ENCODE results near the gene PCED1B. TPM values are rescaled to one million over a fixed set of nuclear protein-coding genes. Genes with fewer than 3 reads are reported as not detected.

The PCED1B gene
- total RNA-seq, 3 donors from 2014 or later = 1.6 to 6.2 (median 5.1) TPM

GRCh38 chr12:47270782-47271664 lies 191.6 kb downstream of the PCED1B start:
- no peaks in the 10 kb centered on the region for H3K27me3 ChIP-seq
- TF ChIP-seq POLR2A (IDR thresholded peaks at IDR 0.05) = no peak
- TF ChIP-seq, protein P1, sequence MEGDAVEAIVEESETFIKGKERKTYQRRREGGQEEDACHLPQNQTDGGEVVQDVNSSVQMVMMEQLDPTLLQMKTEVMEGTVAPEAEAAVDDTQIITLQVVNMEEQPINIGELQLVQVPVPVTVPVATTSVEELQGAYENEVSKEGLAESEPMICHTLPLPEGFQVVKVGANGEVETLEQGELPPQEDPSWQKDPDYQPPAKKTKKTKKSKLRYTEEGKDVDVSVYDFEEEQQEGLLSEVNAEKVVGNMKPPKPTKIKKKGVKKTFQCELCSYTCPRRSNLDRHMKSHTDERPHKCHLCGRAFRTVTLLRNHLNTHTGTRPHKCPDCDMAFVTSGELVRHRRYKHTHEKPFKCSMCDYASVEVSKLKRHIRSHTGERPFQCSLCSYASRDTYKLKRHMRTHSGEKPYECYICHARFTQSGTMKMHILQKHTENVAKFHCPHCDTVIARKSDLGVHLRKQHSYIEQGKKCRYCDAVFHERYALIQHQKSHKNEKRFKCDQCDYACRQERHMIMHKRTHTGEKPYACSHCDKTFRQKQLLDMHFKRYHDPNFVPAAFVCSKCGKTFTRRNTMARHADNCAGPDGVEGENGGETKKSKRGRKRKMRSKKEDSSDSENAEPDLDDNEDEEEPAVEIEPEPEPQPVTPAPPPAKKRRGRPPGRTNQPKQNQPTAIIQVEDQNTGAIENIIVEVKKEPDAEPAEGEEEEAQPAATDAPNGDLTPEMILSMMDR (IDR thresholded peaks at IDR 0.05) = no peak
- TF ChIP-seq POLR2AphosphoS5 (IDR thresholded peaks at IDR 0.05) = no peak

GRCh38 chr12:47271800-47272239 lies 192.4 kb downstream of the PCED1B start:
- Histone ChIP-seq H3K4me1 (peaks cover 0 to 2% of the 10 kb centered on the region in 2 donors), H3K27me3 (no peaks in the 10 kb centered on the region), H3K4me3 (no peak overlapping the region), H3K27ac (peak overlapping the region; percentile 53 to 72), H3K36me3 (no peaks in the 10 kb centered on the region), H3K9me3 (no peaks in the 10 kb centered on the region)
- intact Hi-C loops (cut with DNase I; ENCODE audit: low total_unique reads) = no loop called here
- TF ChIP-seq, protein P1 (IDR thresholded peaks at IDR 0.05) = no peak
- TF ChIP-seq POLR2AphosphoS5 (IDR thresholded peaks at IDR 0.05) = no peak
- TF ChIP-seq POLR2A (IDR thresholded peaks at IDR 0.05) = no peak
- DNase-seq (ENCODE audit: low spot score in 2 of 2) = no peak

More at GRCh38 chr12:47270782-47271664, 191.6 kb downstream of the PCED1B start:
- Histone ChIP-seq H3K27ac (peak overlapping the region; percentile 72 to 79), H3K9me3 (no peaks in the 10 kb centered on the region), H3K4me1 (peaks cover 0 to 2% of the 10 kb centered on the region in 2 donors), H3K36me3 (no peaks in the 10 kb centered on the region), H3K4me3 (no peak overlapping the region)
- intact Hi-C loops (cut with DNase I; ENCODE audit: low total_unique reads) = no loop called here
- peak in 1 of 2 donors; percentile 53 for DNase-seq (ENCODE audit: low spot score in 2 of 2)

DNA sequence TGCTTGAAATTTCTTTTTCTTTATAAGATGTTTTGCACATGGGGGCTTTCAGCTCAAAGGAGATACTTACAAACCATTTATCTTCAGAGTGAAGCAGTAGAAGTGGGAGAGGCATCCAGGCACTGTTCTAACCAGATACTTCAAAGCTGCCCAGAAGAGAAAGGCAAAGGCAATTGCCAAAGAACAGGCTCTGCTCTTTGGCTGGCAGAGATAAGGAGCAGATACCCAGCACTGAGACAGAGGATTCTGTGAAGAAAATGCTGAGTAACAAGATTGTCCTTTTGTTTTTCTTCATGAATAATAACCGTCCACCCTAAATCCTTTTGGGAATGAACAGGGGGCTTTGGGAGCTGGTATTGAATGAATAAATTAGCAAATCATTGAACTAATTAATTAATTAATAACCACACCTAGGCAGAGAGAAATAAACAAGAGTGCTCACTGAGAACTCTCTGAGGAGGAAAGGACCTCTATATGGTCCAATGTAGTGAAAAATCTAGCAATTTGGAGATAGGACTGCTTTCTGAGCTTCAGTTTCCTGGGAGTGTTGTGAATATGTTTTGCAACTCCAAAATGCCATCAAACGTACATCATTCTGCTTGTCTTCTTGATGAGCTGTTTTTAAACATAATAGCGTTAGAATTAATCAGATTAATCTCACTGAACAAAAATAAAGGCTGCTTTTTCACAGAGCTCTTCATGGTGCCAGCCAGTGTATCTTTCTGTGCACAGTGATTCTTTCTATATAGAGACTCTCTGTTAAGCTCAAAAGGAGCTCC lies 193.2 kb downstream of the PCED1B start:
- intact Hi-C loops (cut with DNase I; ENCODE audit: low total_unique reads) = no loop called here
- no peak for DNase-seq (ENCODE audit: low spot score in 2 of 2)
- H3K27ac ChIP-seq = peak overlapping the region; percentile 53 to 72
- TF ChIP-seq, protein P1 (IDR thresholded peaks at IDR 0.05) = no peak
- TF ChIP-seq POLR2A (IDR thresholded peaks at IDR 0.05) = no peak
- TF ChIP-seq POLR2AphosphoS5 (IDR thresholded peaks at IDR 0.05) = no peak
- no peaks in the 10 kb centered on the region for H3K36me3 ChIP-seq
- H3K9me3 ChIP-seq = no peaks in the 10 kb centered on the region
- H3K27me3 ChIP-seq = no peaks in the 10 kb centered on the region
- H3K4me1 ChIP-seq = peaks cover 0 to 2% of the 10 kb centered on the region in 2 donors
- no peak overlapping the region for H3K4me3 ChIP-seq

DNA sequence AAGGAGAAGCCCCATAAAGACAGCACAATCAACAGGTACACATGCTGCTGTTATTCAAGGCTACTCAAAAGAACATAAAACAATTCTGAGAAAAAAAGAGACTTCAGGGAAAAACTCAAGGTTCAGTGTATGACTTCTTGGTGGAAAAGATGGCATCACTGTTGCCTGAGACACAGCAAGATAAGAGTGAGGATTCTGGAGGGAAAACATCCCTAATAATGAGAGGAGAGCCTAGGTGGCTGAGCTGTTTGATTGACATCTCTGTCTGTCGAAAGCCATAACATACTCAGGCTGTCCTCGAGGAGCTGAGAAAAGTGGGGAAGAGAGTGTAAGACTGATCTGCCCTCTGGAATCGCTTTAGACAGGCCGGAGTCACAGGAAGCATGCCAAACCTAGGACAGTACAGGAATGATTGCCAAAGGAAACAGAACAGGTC lies 193.8 kb downstream of the PCED1B start:
- DNase-seq (ENCODE audit: low spot score in 2 of 2) = no peak
- intact Hi-C loops (cut with DNase I; ENCODE audit: low total_unique reads) = no loop called here
- TF ChIP-seq POLR2AphosphoS5 (IDR thresholded peaks at IDR 0.05) = no peak
- Histone ChIP-seq H3K9me3 (no peaks in the 10 kb centered on the region), H3K36me3 (no peaks in the 10 kb centered on the region), H3K4me3 (no peak overlapping the region), H3K27ac (peak overlapping the region in 1 of 2 donors; percentile 72), H3K4me1 (no peaks in the 10 kb centered on the region), H3K27me3 (no peaks in the 10 kb centered on the region)

DNA sequence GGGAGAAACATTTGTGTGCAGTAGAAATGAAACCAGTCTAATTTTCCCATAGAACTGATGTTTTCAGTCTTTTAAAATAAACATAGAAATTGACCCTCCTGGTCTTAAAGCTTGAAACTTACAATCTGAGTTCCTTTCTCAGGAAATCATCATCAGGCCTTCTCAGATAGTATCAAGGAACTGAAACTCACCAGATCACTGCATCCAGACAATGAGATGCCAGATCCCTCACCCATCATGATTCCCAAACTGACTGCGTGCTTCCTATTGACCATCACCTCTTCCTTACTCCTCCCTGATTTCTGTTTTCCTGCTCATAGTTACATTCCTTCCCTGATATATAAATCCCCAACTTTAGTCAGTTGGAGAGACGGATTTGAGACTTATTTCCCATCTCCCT lies 195.3 kb downstream of the PCED1B start:
- H3K27me3 ChIP-seq = no peaks in the 10 kb centered on the region
- intact Hi-C loops (cut with DNase I; ENCODE audit: low total_unique reads) = no loop called here
- no peak for DNase-seq (ENCODE audit: low spot score in 2 of 2)
- no peaks in the 10 kb centered on the region for H3K36me3 ChIP-seq
- H3K4me1 ChIP-seq = no peaks in the 10 kb centered on the region
- H3K27ac ChIP-seq = peak overlapping the region in 1 of 2 donors; percentile 15
- no peak overlapping the region for H3K4me3 ChIP-seq
- TF ChIP-seq POLR2AphosphoS5 (IDR thresholded peaks at IDR 0.05) = no peak
- no peaks in the 10 kb centered on the region for H3K9me3 ChIP-seq
